Amniotic epithelial cell (primary cell): ENCODE results near the gene PDGFC.

Experiments used
- DNase-seq: peaks from one replicate; pipeline ENCODE4 v3.0.0-alpha.2; 2010; ENCODE audit warnings: low read depth

Gene PDGFC

GRCh38 chr4:156829201-156829873 lies 142.3 kb downstream of the PDGFC start:
- peak; percentile 53 for DNase-seq

GRCh38 chr4:156827519-156827918 lies 144.1 kb downstream of the PDGFC start:
- DNase-seq: no peak

DNA sequence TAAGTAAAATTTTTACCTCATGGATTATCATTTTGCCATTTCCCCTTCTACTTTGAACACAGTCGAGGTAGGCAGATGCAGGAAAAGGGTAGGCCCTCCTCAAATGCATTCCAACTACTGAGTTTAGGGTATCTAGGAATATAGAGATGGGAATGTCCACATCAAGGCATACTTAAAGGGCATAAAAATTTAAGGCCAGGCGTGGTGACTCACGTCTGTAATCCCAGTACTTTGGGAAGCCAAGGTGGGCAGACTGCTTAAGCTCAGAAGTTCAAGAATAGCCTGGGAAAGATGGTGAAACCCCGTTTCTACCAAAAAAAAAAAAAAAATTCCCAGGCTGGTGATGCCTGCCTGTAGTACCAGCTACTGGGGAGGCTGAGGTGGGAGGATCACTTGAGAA lies 146.5 kb downstream of the PDGFC start:
- no peak for DNase-seq

DNA sequence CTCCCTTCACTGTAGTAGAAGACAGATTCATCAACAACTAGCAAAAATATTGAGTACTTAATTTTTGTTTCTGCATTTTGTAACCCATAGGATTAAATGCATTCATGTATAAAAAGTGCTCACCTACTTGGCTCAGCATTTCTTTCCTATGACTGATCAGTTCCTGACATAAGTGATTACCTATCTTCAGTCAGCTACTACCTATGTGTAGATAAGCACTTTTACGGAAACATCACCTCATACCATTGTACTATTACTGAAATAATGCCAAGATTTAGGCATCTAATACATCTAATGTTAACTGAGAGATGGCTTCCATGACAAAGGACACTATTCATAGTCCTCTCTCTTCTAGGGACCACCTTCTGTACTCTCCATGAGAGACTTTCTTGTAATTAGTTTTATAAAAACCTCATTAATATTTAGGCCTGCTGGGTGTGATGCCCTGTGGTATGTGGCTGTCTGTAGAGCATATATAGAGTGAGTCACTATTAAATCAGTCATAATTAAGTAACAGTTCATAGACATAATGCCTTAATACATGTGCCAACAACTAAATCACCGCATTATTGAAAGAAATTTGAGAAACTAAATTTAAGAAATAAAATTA lies 147.0 kb downstream of the PDGFC start:
- DNase-seq: no peak

DNA sequence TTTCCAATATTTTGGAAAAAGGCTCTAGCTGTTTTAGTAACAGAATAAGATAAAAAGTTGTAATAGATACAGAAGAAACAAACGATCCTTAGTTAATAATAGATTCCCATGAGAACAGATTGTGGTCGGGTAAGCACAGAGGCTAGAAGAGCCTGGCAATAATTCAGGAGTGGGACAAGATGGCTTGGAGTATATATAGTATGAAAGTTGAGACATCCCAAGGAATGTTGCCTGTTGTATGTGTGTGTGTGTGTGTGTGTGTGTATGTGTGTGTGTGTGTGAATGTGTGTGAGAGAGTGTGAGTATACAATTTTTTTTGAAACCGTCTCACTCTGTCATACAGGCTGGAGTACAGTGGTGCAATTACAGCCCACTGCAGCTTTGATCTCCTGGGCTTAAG lies 150.7 kb downstream of the PDGFC start:
- no peak for DNase-seq

GRCh38 chr4:156816360-156816755 lies 155.2 kb downstream of the PDGFC start:
- no peak for DNase-seq

DNA sequence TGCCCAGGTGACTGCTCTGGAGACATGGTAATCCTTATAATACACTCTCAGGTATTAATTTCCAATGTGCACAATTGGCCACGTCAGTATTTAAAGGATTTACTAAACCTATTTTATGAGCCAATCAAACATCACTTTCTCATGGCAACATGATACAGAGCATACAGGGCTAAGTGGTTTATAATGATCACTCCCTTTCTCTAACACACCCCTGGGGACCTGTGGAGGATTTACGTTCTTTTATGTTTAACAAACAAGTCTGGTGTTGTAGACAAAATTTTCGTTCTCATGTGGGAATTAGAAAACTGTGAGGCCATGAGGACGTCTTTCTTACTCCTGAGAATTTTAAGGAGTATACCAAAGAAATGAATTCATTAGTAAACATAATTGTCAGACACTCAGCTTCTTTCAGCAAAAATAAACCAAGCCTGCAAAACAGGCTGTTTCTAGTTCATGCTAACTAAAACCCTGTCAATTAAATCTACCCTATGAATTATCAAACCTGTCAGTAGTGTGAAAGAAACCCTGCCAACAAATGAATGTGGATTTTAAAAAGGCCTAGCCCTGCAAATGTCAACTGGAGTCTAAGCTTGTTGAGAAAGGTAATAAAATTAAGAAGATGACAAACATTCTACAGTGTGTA lies 155.8 kb downstream of the PDGFC start:
- DNase-seq: no peak

DNA sequence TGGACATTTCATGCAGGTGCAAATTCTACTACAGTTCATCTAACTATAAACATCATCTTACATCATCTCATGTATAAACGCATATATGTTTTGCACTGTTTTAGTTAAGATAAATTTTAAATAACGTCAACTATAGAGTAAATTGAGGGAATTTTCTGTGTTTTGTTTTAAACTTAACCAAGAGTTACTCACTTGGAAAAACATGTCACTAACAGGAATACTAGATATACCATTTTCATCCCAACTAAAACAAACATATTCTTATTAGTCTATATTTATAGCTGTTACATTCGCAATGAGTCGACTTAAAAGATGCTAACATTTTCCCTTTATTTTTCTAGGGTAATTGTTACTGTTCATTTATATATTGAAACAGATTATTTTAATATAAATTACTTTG lies 159.6 kb downstream of the PDGFC start:
- DNase-seq: no peak

GRCh38 chr4:156811286-156811685 lies 160.3 kb downstream of the PDGFC start:
- no peak for DNase-seq

GRCh38 chr4:156805696-156806095 lies 165.9 kb downstream of the PDGFC start:
- DNase-seq: no peak

- DNase-seq: peak; percentile 53
Observed at GRCh38 chr4:156803056-156803455, 168.5 kb downstream of the PDGFC start.

DNA sequence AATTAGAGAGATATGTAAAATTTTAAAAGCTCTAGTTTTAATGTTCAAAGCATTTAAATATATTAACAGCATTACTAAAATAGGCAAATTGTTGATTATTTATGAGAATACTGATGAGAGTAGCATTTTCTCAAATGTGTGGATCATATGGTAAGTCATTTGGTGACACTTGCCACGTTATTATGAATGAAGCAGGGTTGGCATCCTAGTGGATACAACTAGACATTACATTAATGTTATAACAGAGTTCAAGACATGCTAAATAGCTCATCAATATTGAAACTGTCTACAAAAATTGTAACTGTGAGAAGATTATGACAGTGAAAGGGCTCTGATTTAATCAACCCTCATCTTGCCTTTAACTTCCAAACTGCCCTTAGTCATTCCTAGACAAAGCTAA lies 171.1 kb downstream of the PDGFC start:
- no peak for DNase-seq

DNA sequence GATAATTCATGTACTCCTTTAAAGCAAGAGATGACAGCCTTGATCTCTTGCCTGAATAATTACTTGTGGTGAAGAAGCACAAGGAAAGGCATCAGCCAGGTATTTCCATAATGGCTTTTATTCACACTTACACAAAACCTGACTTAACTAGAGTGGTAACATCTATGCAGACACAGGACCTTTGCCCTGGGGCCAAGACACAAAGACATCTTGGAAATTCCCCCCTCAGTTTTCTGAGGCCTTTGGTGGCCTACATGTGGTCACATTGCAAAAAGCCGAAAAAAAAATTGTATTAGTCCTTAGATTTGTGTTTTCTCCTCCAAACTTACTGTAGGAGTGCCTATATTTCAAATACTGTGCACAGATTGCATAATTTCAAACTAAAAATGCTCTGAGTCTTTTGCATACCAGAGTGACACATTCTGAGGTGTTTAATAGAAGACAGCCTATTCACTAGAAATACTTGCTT lies 172.4 kb downstream of the PDGFC start:
- peak; percentile 63 for DNase-seq

- DNase-seq: no peak
Observed at GRCh38 chr4:156798438-156798837, 173.2 kb downstream of the PDGFC start.

- no peak for DNase-seq
Observed at GRCh38 chr4:156797206-156797605, 174.4 kb downstream of the PDGFC start.

DNA sequence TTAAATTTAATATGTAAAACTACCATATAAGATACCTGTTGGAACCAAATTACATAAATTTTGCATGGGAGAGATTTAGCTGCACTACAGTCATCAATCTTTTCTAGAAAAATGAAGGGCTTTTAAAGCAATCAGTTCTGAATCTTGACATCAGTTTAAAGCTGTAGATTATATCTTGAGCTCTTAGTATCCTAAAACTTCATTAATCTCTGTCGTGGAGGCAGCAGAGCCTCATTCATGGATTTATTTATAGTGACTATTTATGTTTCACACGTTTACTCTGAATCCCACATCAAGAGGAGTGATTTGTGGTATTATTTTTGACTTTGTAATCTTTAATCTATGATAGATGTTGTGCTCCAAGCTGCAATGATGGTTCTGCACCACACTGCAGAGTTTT lies 175.9 kb downstream of the PDGFC start:
- DNase-seq: peak; percentile 9

GRCh38 chr4:156794863-156795262 lies 176.7 kb downstream of the PDGFC start:
- DNase-seq: no peak

DNA sequence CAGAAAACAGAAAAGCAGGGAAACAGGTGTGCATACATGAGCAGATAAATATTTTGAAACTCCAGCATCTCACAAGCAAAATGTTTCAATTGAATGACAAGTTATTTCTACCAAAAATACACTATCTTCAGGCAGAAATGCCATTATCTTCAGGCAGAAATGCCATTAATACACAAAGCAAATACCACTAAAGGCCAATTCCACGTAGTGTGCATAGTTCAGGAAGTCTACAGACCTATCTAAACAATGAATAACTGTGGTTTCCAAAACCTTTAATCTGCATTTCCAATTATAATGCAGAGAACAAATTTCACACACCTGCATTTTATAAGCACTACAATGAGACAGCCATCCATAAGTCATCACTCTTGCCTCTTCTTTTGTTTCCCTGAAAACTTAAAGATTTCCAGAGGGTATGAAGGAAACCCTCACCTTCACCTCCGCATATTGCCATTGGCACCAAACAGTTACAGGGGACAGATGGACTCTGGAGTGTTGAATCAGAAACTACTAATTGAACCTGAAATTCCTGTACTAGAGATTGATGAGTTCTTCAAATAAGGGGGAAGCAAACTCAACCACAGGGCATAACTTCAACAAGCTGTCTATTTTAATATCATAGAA lies 179.0 kb downstream of the PDGFC start:
- DNase-seq: no peak

GRCh38 chr4:156790866-156791265 lies 180.7 kb downstream of the PDGFC start:
- peak; percentile 86 for DNase-seq

DNA sequence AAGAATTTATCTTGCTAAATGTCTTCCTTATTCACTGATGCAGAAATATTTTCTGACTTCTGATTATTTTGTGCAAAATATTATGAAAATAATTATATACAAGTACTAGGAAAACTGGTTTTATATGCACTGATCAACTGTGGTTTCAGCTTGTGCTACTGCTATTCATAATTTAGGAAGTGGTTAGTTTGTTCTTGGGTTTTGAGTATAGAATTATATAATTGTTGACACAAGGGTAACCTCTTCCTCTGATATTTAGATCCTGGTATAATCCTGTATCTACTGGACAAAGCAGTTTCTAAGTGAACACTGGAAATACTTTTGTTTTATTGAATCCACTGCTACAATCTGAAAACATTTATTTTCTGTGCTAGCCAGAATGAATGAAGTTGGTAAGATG lies 182.8 kb downstream of the PDGFC start:
- DNase-seq: no peak

DNA sequence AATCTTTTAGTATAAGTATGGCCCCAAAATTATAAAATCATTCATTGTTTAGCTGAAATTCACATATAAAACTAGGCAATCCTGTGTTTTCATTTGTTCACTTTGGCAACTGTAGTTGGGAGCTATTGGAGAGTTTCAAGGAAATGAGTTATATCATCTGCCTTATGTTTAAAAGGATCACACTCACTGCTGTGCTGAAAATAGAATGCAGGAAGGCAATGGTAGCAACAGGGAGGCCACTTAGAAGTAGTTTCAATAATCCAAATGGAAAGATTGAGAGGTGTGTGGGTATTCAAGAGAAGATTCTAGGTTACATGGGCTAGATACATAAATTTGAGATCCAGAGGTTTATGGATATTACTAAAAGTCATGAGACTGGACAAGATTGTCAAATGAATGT lies 184.9 kb downstream of the PDGFC start:
- no peak for DNase-seq

DNA sequence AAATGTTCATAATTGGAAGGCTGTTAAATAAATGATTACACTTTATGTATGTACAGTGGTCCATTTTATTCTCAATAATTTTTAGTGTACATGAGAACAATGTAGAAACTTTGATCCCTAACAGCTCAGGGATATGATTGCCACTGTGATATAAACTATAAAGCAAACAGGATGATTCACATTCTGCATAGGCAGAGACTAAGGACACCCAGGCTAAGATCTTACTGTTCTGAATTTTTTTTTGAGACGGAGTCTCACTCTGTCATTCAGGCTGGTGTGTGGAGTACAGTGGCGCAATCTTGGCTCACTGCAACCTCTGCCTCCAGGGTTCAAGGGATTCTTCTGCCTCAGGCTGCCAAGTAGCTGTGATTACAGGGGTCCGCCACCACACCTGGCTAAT lies 186.6 kb downstream of the PDGFC start:
- DNase-seq: peak; percentile 24

DNA sequence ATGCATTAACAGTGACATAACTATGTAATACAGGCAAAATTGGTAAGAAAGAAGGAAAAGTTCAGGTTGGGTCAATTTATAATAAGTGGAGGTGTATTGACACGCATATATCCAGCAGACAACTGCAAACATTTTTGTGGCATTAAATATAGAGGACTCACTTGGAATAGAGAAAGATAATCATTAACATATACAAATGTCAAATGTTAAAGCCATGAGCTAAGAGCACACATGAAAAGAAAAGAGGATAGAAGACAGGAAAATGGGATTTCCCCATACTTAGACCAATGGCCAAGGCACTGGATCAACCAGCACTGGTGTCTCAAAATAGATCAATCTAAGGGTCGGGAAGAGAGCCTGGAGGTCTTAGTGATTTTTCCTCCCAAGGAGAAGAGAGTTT lies 187.6 kb downstream of the PDGFC start:
- DNase-seq: no peak
